Hepatocyte (in vitro differentiated cells): ENCODE results near the gene KCNJ1. TPM values are rescaled to one million over a fixed set of nuclear protein-coding genes. Genes with fewer than 3 reads are reported as not detected.

Source experiments
- DNase-seq: peaks from one replicate; pipeline ENCODE4 v3.0.0-alpha.2; 2016; ENCODE audit warnings: low spot score
- H2AFZ ChIP-seq: fragments of 200-600 bp; sonication (generic); 2 replicates; pipeline ENCODE4 v1.6.0; 2016; ENCODE audit warnings: antibody characterized with exemption, mild to moderate bottlenecking
- H3K27ac ChIP-seq: fragments of 200-600 bp; sonication (generic); 2 replicates; pipeline ENCODE4 v1.5.1; 2016; ENCODE audit warnings: mild to moderate bottlenecking
- H3K27me3 ChIP-seq: fragments of 200-600 bp; sonication (generic); 2 replicates; pipeline ENCODE4 v1.6.1; 2016
- H3K36me3 ChIP-seq: fragments of 200-600 bp; sonication (generic); replicated peaks from 2 replicates; pipeline ENCODE4 v1.5.1; 2016; ENCODE audit warnings: low read depth; ENCODE audit not compliant: insufficient read depth
- H3K4me1 ChIP-seq: fragments of 200-600 bp; sonication (generic); 2 replicates; pipeline ENCODE4 v1.5.1; 2016; ENCODE audit warnings: mild to moderate bottlenecking, moderate library complexity; ENCODE audit not compliant: insufficient read depth
- H3K4me2 ChIP-seq: fragments of 200-600 bp; sonication (generic); 2 replicates; pipeline ENCODE4 v1.6.0; 2016
- H3K4me3 ChIP-seq: fragments of 200-600 bp; sonication (generic); 2 replicates; pipeline ENCODE4 v1.5.1; 2016; ENCODE audit warnings: mild to moderate bottlenecking
- H3K79me2 ChIP-seq: fragments of 200-600 bp; sonication (generic); 2 replicates; pipeline ENCODE4 v1.6.0; 2017; ENCODE audit warnings: mild to moderate bottlenecking
- H3K9me2 ChIP-seq: fragments of 200-600 bp; sonication (generic); replicated peaks from 2 replicates; pipeline ENCODE4 v1.6.0; 2017; ENCODE audit warnings: mild to moderate bottlenecking; ENCODE audit not compliant: insufficient read depth
- H3K9me3 ChIP-seq: fragments of 200-600 bp; sonication (generic); 2 replicates; pipeline ENCODE4 v1.5.1; 2016; ENCODE audit warnings: low read depth, mild to moderate bottlenecking
- H4K20me1 ChIP-seq: fragments of 200-600 bp; sonication (generic); 2 replicates; pipeline ENCODE4 v1.6.0; 2016; ENCODE audit warnings: mild to moderate bottlenecking; ENCODE audit not compliant: insufficient read depth, poor library complexity, severe bottlenecking
- CTCF ChIP-seq: fragments of 200-600 bp; sonication (generic); IDR thresholded peaks from 2 replicates; pipeline ENCODE4 v1.5.1; 2016; ENCODE audit warnings: antibody characterized with exemption, mild to moderate bottlenecking; ENCODE audit not compliant: poor library complexity
- EZH2 ChIP-seq: fragments of 200-600 bp; sonication (generic); IDR thresholded peaks from 2 replicates; pipeline ENCODE4 v1.6.1; 2016; ENCODE audit warnings: antibody characterized with exemption, mild to moderate bottlenecking, borderline replicate concordance
- EZH2phosphoT487 ChIP-seq: fragments of 200-600 bp; sonication (generic); IDR thresholded peaks from one replicate; pipeline ENCODE4 v1.6.1; 2018; ENCODE audit warnings: antibody characterized with exemption, mild to moderate bottlenecking, low read depth, moderate library complexity; ENCODE audit not compliant: unreplicated experiment, severe bottlenecking
- WGBS: methylation state at CpG from one replicate; pipeline ENCODE4 v1.1.6; 2016; ENCODE audit warnings: low lambda C conversion rate; ENCODE audit errors: missing lambda C conversion rate; 5-methylcytosine and 5-hydroxymethylcytosine counted together
- polyA plus RNA-seq: library from polyadenylated mRNA; unstranded; fragments of >200 nt; fragmentation: Nextera tagmentation; extraction: Ambion mirVana; gene quantifications from 2 replicates; pipeline ENCODE4 v1.2.1, GENCODE V29; 2016
- total RNA-seq: library from RNA; depleted of rRNA; stranded (reverse); fragments of >200 nt; gene quantifications from 2 replicates; pipeline ENCODE4 v1.2.3, GENCODE V29; 2014

The KCNJ1 gene
- total and polyA plus RNA-seq, 2 experiments from 2014 or later = not detected

- Histone ChIP-seq H3K27me3 (peaks cover 42% of the 10 kb centered on the region), H3K4me1 (peaks cover 15% of the 10 kb centered on the region), H3K79me2 (no peaks in the 10 kb centered on the region), H3K36me3 (no peaks in the 10 kb centered on the region), H3K9me3 (no peaks in the 10 kb centered on the region), H3K27ac (no peak overlapping the region), H3K4me2 (peak overlapping the region; percentile 99), H3K4me3 (no peak overlapping the region), H3K9me2 (no peaks in the 10 kb centered on the region), H4K20me1 (no peaks in the 10 kb centered on the region), H2AFZ (no peak overlapping the region)
- 80% methylated on average over 8 of the region's 8 CpGs for WGBS
- DNase-seq = no peak
- no peak for TF ChIP-seq EZH2phosphoT487
- no peak for TF ChIP-seq CTCF
- no peak for TF ChIP-seq EZH2
Measured at GRCh38 chr11:128906185-128907050, 39.3 kb upstream of the KCNJ1 start.

- no peak overlapping the region for H3K27ac ChIP-seq
- peak overlapping the region; percentile 99 for H3K4me2 ChIP-seq
- H4K20me1 ChIP-seq = no peaks in the 10 kb centered on the region
- no peaks in the 10 kb centered on the region for H3K9me2 ChIP-seq
- TF ChIP-seq EZH2phosphoT487 (no peak), CTCF (peak; percentile 54)
- no peaks in the 10 kb centered on the region for H3K36me3 ChIP-seq
- H3K4me1 ChIP-seq = peaks cover 15% of the 10 kb centered on the region
- H3K27me3 ChIP-seq = peaks cover 50% of the 10 kb centered on the region
- H3K79me2 ChIP-seq = no peaks in the 10 kb centered on the region
- peak overlapping the region; percentile 60 for H2AFZ ChIP-seq
- 3% methylated on average over 28 of the region's 45 CpGs for WGBS
- H3K9me3 ChIP-seq = no peaks in the 10 kb centered on the region
- peak; percentile 65 for DNase-seq
- H3K4me3 ChIP-seq = peak overlapping the region; percentile 61
Measured at GRCh38 chr11:128905345-128906184, 38.5 kb upstream of the KCNJ1 start.

GRCh38 chr11:128904656-128905344 lies 37.7 kb upstream of the KCNJ1 start:
- peaks cover 15% of the 10 kb centered on the region for H3K4me1 ChIP-seq

More at GRCh38 chr11:128904656-128905344, 37.7 kb upstream of the KCNJ1 start:
- peak; percentile 38 for DNase-seq
- H2AFZ ChIP-seq = peak overlapping the region; percentile 60
- H3K4me2 ChIP-seq = peak overlapping the region; percentile 99
- H3K27ac ChIP-seq = no peak overlapping the region
- H3K36me3 ChIP-seq = no peaks in the 10 kb centered on the region
- H3K4me3 ChIP-seq = peak overlapping the region; percentile 61
- TF ChIP-seq EZH2 (peak; percentile 76), EZH2phosphoT487 (peak; percentile 38), CTCF (no peak)
- no peaks in the 10 kb centered on the region for H3K9me2 ChIP-seq
- no peaks in the 10 kb centered on the region for H3K79me2 ChIP-seq
- H3K27me3 ChIP-seq = peaks cover 53% of the 10 kb centered on the region
- no peaks in the 10 kb centered on the region for H3K9me3 ChIP-seq
- no peaks in the 10 kb centered on the region for H4K20me1 ChIP-seq
- WGBS = 9% methylated on average over 10 of the region's 25 CpGs
